ENCODE results near the gene CTRB2. TPM values are rescaled to one million over a fixed set of nuclear protein-coding genes. Genes with fewer than 3 reads are reported as not detected.

CTRB2 gene
- total RNA-seq, 1 experiment from 2014 or later, result not detected

- peaks cover 83% of the 10 kb centered on the region for H3K36me3 Mint-ChIP-seq (ENCODE audit: insufficient read depth, unreplicated experiment)
- H3K4me3 Mint-ChIP-seq (ENCODE audit: low read depth, unreplicated experiment), result no peak overlapping the region
- CTCF ChIA-PET, result interaction anchor here (0.9 to 1.0 kb wide), 2 partner anchors 9 to 77 kb away, joined by 3 to 4 read pairs; no protein-coding TSS in a partner anchor
Observed at GRCh38 chr16:75235721-75236193, 28.8 kb upstream of the CTRB2 start.

GRCh38 chr16:75234856-75235696 lies 28.1 kb upstream of the CTRB2 start:
- no peak for DNase-seq
- intact Hi-C loops (cut with micrococcal nuclease; ENCODE audit: unreplicated experiment), result loop anchor here (5.0 kb wide), 1 partner anchor 72 kb away; no protein-coding TSS in a partner anchor
- peaks cover 29% of the 10 kb centered on the region for H3K4me1 Mint-ChIP-seq (ENCODE audit: low read depth, unreplicated experiment)
- H3K9me3 Mint-ChIP-seq (ENCODE audit: low read depth, unreplicated experiment), result no peaks in the 10 kb centered on the region
- BruUV-seq (replicated peaks), result no TSS peak
- H3K36me3 Mint-ChIP-seq (ENCODE audit: insufficient read depth, unreplicated experiment), result peaks cover 83% of the 10 kb centered on the region
- H3K27me3 Mint-ChIP-seq (ENCODE audit: unreplicated experiment), result no peaks in the 10 kb centered on the region
- CTCF ChIA-PET, result interaction anchor here (0.7 to 1.6 kb wide), 3 partner anchors 15 to 33 kb away, joined by 3 to 16 read pairs (median 4); no protein-coding TSS in a partner anchor
- TF ChIP-seq CTCF (IDR thresholded peaks at IDR 0.05; ENCODE audit: unreplicated experiment), result no peak
- peak overlapping the region; percentile 1 for H3K27ac Mint-ChIP-seq (ENCODE audit: unreplicated experiment)
- no peak overlapping the region for H3K4me3 Mint-ChIP-seq (ENCODE audit: low read depth, unreplicated experiment)

More at GRCh38 chr16:75235721-75236193, 28.8 kb upstream of the CTRB2 start:
- BruUV-seq (replicated peaks), result no TSS peak
- H3K9me3 Mint-ChIP-seq (ENCODE audit: low read depth, unreplicated experiment), result no peaks in the 10 kb centered on the region
- intact Hi-C loops (cut with micrococcal nuclease; ENCODE audit: unreplicated experiment), result no loop called here
- no peak for DNase-seq
- peak overlapping the region; percentile 34 for H3K27ac Mint-ChIP-seq (ENCODE audit: unreplicated experiment)
- TF ChIP-seq CTCF (IDR thresholded peaks at IDR 0.05; ENCODE audit: unreplicated experiment), result no peak
- H3K27me3 Mint-ChIP-seq (ENCODE audit: unreplicated experiment), result no peaks in the 10 kb centered on the region
- peaks cover 35% of the 10 kb centered on the region for H3K4me1 Mint-ChIP-seq (ENCODE audit: low read depth, unreplicated experiment)

GRCh38 chr16:75233611-75233938 lies 26.6 kb upstream of the CTRB2 start:
- no TSS peak for BruUV-seq (replicated peaks)
- peaks cover 14% of the 10 kb centered on the region for H3K4me1 Mint-ChIP-seq (ENCODE audit: low read depth, unreplicated experiment)
- no peaks in the 10 kb centered on the region for H3K9me3 Mint-ChIP-seq (ENCODE audit: low read depth, unreplicated experiment)
- H3K36me3 Mint-ChIP-seq (ENCODE audit: insufficient read depth, unreplicated experiment), result peaks cover 83% of the 10 kb centered on the region
- H3K4me3 Mint-ChIP-seq (ENCODE audit: low read depth, unreplicated experiment), result no peak overlapping the region
- no peak for TF ChIP-seq CTCF (IDR thresholded peaks at IDR 0.05; ENCODE audit: unreplicated experiment)
- H3K27me3 Mint-ChIP-seq (ENCODE audit: unreplicated experiment), result no peaks in the 10 kb centered on the region
- peak overlapping the region; percentile 39 for H3K27ac Mint-ChIP-seq (ENCODE audit: unreplicated experiment)
- intact Hi-C loops (cut with micrococcal nuclease; ENCODE audit: unreplicated experiment), result loop anchor here (1.0 to 5.0 kb wide), 2 partner anchors 74 to 152 kb away; no protein-coding TSS in a partner anchor
- CTCF ChIA-PET, result interaction anchor here (0.6 to 1.7 kb wide), 13 partner anchors 9 to 179 kb away, joined by 3 to 26 read pairs (median 4); no protein-coding TSS in a partner anchor
- DNase-seq, result no peak

- BruUV-seq (replicated peaks), result no TSS peak
- Mint-ChIP-seq H3K4me1 (ENCODE audit: low read depth, unreplicated experiment) (peaks cover 23% of the 10 kb centered on the region), H3K27ac (ENCODE audit: unreplicated experiment) (peak overlapping the region; percentile 39), H3K4me3 (ENCODE audit: low read depth, unreplicated experiment) (no peak overlapping the region), H3K9me3 (ENCODE audit: low read depth, unreplicated experiment) (no peaks in the 10 kb centered on the region), H3K27me3 (ENCODE audit: unreplicated experiment) (no peaks in the 10 kb centered on the region), H3K36me3 (ENCODE audit: insufficient read depth, unreplicated experiment) (peaks cover 95% of the 10 kb centered on the region)
- TF ChIP-seq CTCF (IDR thresholded peaks at IDR 0.05; ENCODE audit: unreplicated experiment), result no peak
- no peak for DNase-seq
- intact Hi-C loops (cut with micrococcal nuclease; ENCODE audit: unreplicated experiment), result loop anchor here (5.0 kb wide), 1 partner anchor 76 kb away; no protein-coding TSS in a partner anchor
- CTCF ChIA-PET, result no interaction called here
Observed at GRCh38 chr16:75231570-75231969, 24.6 kb upstream of the CTRB2 start.

All from Calu3 (cell line).